GM12878 (cell line): Measurements from ENCODE around the gene POMT2. TPM values are rescaled to one million over a fixed set of nuclear protein-coding genes. Genes with fewer than 3 reads are reported as not detected.

Experiments
- ATAC-seq: fragments of 200-7000 bp; cut with Tn5 transposase; 3 replicates; pipeline ENCODE4 v1.9.1; 2020; ENCODE audit warnings: mild to moderate bottlenecking, moderate library complexity
- BruUV-seq: library from RNA; stranded (reverse); fragments of 400-500 nt; replicated peaks from 2 replicates; lab custom pipeline; 2021; lab: Mats Ljungman, UMichigan
- CTCF ChIA-PET: fragments of 300-600 bp; sonication (Branson Sonifier 250); formaldehyde crosslinking; extraction: SDS; loops from one replicate; lab custom pipeline; 2021; ENCODE audit warnings: inconsistent platforms; lab: Yijun Ruan, JAX
- POLR2A ChIA-PET: fragments of 350-600 bp; formaldehyde crosslinking; extraction: SDS; loops from one replicate; lab custom pipeline; 2021; ENCODE audit warnings: inconsistent platforms; lab: Charles Lee
- RAD21 ChIA-PET: fragments of 300-600 bp; sonication (Branson Sonifier 250); formaldehyde crosslinking; loops from one replicate; lab custom pipeline; 2023; ENCODE audit warnings: antibody characterized with exemption; ENCODE audit not compliant: unreplicated experiment; lab: Charles Lee
- SMC1A ChIA-PET: fragments of 300-600 bp; sonication (Branson Sonifier 250); formaldehyde crosslinking; loops from one replicate; lab custom pipeline; 2023; ENCODE audit not compliant: unreplicated experiment, uncharacterized antibody; lab: Charles Lee
- DNase-seq: peaks from one replicate; pipeline ENCODE4 v3.0.0-alpha.2; 2011; ENCODE audit warnings: low read depth, low spot score
- FAIRE-seq: peaks from 3 replicates; lab custom pipeline; 2011; peaks lifted over from hg19 to GRCh38; lab: Jason Lieb, UNC
- H2AFZ ChIP-seq: 2 replicates; pipeline ENCODE4 v1.6.0; 2011; ENCODE audit warnings: low read depth, low read length, control low read depth; ENCODE audit not compliant: control insufficient read depth
- H3K27ac ChIP-seq: 2 replicates; pipeline ENCODE4 v1.5.1; 2011; ENCODE audit warnings: control low read depth; ENCODE audit not compliant: control insufficient read depth, insufficient read depth
- H3K27me3 ChIP-seq, 2 experiments: replicated peaks in 1 of 2; 2 replicates each; pipeline versions ENCODE4 v1.6.0 to v1.6.1; 2011; ENCODE audit warnings: low read length in 1 of 2; ENCODE audit not compliant: control insufficient read depth in 2 of 2, insufficient read depth in 2 of 2
- H3K36me3 ChIP-seq, 2 experiments: 2 replicates each; pipeline ENCODE4 v1.5.1; 2011; ENCODE audit warnings: low read length in 1 of 2; ENCODE audit not compliant: control insufficient read depth in 2 of 2, insufficient read depth in 2 of 2
- H3K4me1 ChIP-seq: 2 replicates; pipeline ENCODE4 v1.6.1; 2011; ENCODE audit warnings: mild to moderate bottlenecking, low read length, moderate library complexity, mixed read lengths; ENCODE audit not compliant: control insufficient read depth, insufficient read depth
- H3K4me2 ChIP-seq: 2 replicates; pipeline ENCODE4 v1.6.0; 2011; ENCODE audit warnings: control low read depth; ENCODE audit not compliant: control insufficient read depth, insufficient read depth
- H3K4me3 ChIP-seq: fragments of 200-600 bp; sonication (generic); 2 replicates; pipeline ENCODE4 v1.5.1; 2016
- H3K79me2 ChIP-seq: 2 replicates; pipeline ENCODE4 v1.6.0; 2011; ENCODE audit warnings: low read length; ENCODE audit not compliant: control insufficient read depth, insufficient read depth
- H3K9ac ChIP-seq: 2 replicates; pipeline ENCODE4 v1.8.0; 2011; ENCODE audit warnings: low read length, control low read depth, mixed read lengths; ENCODE audit not compliant: control insufficient read depth, insufficient read depth
- H3K9me3 ChIP-seq: replicated peaks from 3 replicates; pipeline ENCODE4 v1.5.1; 2011; ENCODE audit warnings: mild to moderate bottlenecking, low read length; ENCODE audit not compliant: control insufficient read depth, insufficient read depth
- H4K20me1 ChIP-seq: 2 replicates; pipeline ENCODE4 v1.6.0; 2011; ENCODE audit not compliant: control insufficient read depth, insufficient read depth
- BCL3 ChIP-seq: IDR thresholded peaks from 2 replicates; pipeline ENCODE4 v1.6.1; 2011; ENCODE audit warnings: borderline replicate concordance, low read depth, mild to moderate bottlenecking, moderate library complexity, low read length; ENCODE audit not compliant: insufficient read depth, poor library complexity, severe bottlenecking
- EGR1 ChIP-seq, 2 experiments: IDR thresholded peaks; 1 replicate in 1 of 2; 2 replicates in 1 of 2; pipeline ENCODE4 v1.6.1; 2011 to 2012; ENCODE audit warnings: low read depth in 2 of 2, low read length in 2 of 2, borderline replicate concordance in 1 of 2, mild to moderate bottlenecking in 1 of 2, moderate library complexity in 1 of 2
- IRF3 ChIP-seq: fragments of 450-650 bp; IDR thresholded peaks from 2 replicates; pipeline ENCODE4 v1.6.1; 2014; ENCODE audit warnings: mild to moderate bottlenecking
- KLF5 ChIP-seq: fragments of 450-650 bp; IDR thresholded peaks from 2 replicates; pipeline ENCODE4 v1.6.1; 2014; ENCODE audit warnings: mild to moderate bottlenecking; ENCODE audit not compliant: partially characterized antibody
- MEF2A ChIP-seq: IDR thresholded peaks from 2 replicates; pipeline ENCODE4 v1.6.1; 2011; ENCODE audit warnings: low read depth, mild to moderate bottlenecking, low read length, moderate library complexity; ENCODE audit not compliant: insufficient read depth
- PRDM15 ChIP-seq: fragments of 450-650 bp; formaldehyde crosslinking; IDR thresholded peaks from 2 replicates; pipeline ENCODE4 v1.4.0; 2020; ENCODE audit warnings: mild to moderate bottlenecking, moderate library complexity
- USF1 ChIP-seq: IDR thresholded peaks from 2 replicates; pipeline ENCODE4 v1.6.1; 2011; ENCODE audit warnings: borderline replicate concordance, low read depth, mild to moderate bottlenecking, moderate library complexity, mixed read lengths, low read length; ENCODE audit not compliant: insufficient read depth; ENCODE audit errors: extremely low read length
- ZNF24 ChIP-seq: fragments of 450-650 bp; IDR thresholded peaks from 2 replicates; pipeline ENCODE4 v1.6.1; 2017; ENCODE audit warnings: antibody characterized with exemption, mild to moderate bottlenecking
- ZNF274 ChIP-seq: IDR thresholded peaks from one replicate; pipeline ENCODE4 v1.8.0; 2011; ENCODE audit not compliant: insufficient read length, insufficient read depth
- WGBS: methylation state at CpG from one replicate; pipeline ENCODE4 v1.1.6; 2016; ENCODE audit warnings: low lambda C conversion rate; ENCODE audit not compliant: insufficient replicate concordance, insufficient coverage; ENCODE audit errors: missing lambda C conversion rate; 5-methylcytosine and 5-hydroxymethylcytosine counted together
- in situ Hi-C: fragments of 300-500 bp; cut with MboI; formaldehyde crosslinking; loops from 9 replicates; pipeline ENCODE4 v1.14.3; 2018; ENCODE audit warnings: mixed read lengths
- intact Hi-C: fragments of 100-400 bp; cut with micrococcal nuclease; formaldehyde crosslinking; loops from one replicate; pipeline ENCODE4 v1.14.2; 2022; ENCODE audit not compliant: unreplicated experiment
- polyA plus RNA-seq, 11 experiments: library from polyadenylated mRNA; depleted of rRNA in 4 of 11; unstranded in 6 of 11; stranded (reverse) in 5 of 11; fragments of >200 nt; fragmentation: Nextera tagmentation in 4 of 11; fragmentation: Illumina TruSeq in 1 of 11; extraction: Ambion mirVana in 4 of 11; extraction: Trizol in 1 of 11; gene quantifications; 1 replicate in 1 of 11; 2 replicates in 10 of 11; pipeline versions ENCODE4 v1.2.1 to v1.2.3, GENCODE V29; 2011 to 2016; ENCODE audit warnings: inconsistent platforms in 2 of 11, missing spikeins in 2 of 11, low read depth in 1 of 11
- total RNA-seq, 4 experiments: library from RNA; depleted of rRNA in 3 of 4; stranded (reverse); fragments of >200 nt in 3 of 4; fragmentation: Illumina TruSeq in 1 of 4; extraction: Trizol in 1 of 4; gene quantifications; 2 replicates each; pipeline versions ENCODE4 v1.2.1 to v1.2.3, GENCODE V29; 2013 to 2021
- TF ChIP-seq, protein P1 (sequence below): fragments of 450-650 bp; formaldehyde crosslinking; IDR thresholded peaks from 2 replicates; pipeline ENCODE4 v1.4.0; 2022; ENCODE audit warnings: mild to moderate bottlenecking, moderate library complexity

Gene POMT2
- total and polyA plus RNA-seq, 10 of the 15 experiments (the other 5 are each of a cell fraction or from before 2014, with no cell fraction given) = 0.23 to 13.9 (median 6.5) TPM

GRCh38 chr14:77284066-77284465 lies 36.6 kb downstream of the POMT2 start:
- Histone ChIP-seq H4K20me1 (no peaks in the 10 kb centered on the region), H3K4me2 (no peak overlapping the region), H3K27ac (no peak overlapping the region), H3K27me3 (no peaks in the 10 kb centered on the region), H3K9me3 (no peaks in the 10 kb centered on the region), H3K4me1 (no peaks in the 10 kb centered on the region), H3K79me2 (no peaks in the 10 kb centered on the region), H3K4me3 (no peak overlapping the region), H3K9ac (no peak overlapping the region), H3K36me3 (peaks cover 1 to 7% of the 10 kb centered on the region in 2 experiments; a peak in 3 of 4 replicates), H2AFZ (no peak overlapping the region)
- in situ Hi-C loops = no loop called here
- 44% methylated on average over 4 of the region's 4 CpGs for WGBS
- ChIA-PET POLR2A (no interaction called here), RAD21 (no interaction called here), CTCF (interaction anchor here (0.8 to 1.7 kb wide), 3 partner anchors 12 to 32 kb away, joined by 3 to 5 read pairs (median 3); no protein-coding TSS in a partner anchor), SMC1A (interaction anchor here (0.8 kb wide), 1 partner anchor 30 kb away, joined by 3 read pairs; no protein-coding TSS in a partner anchor)
- no peak for DNase-seq
- intact Hi-C loops = no loop called here
- FAIRE-seq = no peak
- BruUV-seq = no TSS peak
- ATAC-seq = no peak
- no peak for TF ChIP-seq IRF3
- no peak for TF ChIP-seq MEF2A
- TF ChIP-seq EGR1 (IDR thresholded peaks at IDR 0.05; ENCODE audit: borderline replicate concordance in 1 of 2, low read depth in 2 of 2, low read length in 2 of 2) = no peak
- TF ChIP-seq USF1 = no peak
- no peak for TF ChIP-seq ZNF274
- TF ChIP-seq BCL3 = no peak
- no peak for TF ChIP-seq ZNF24
- TF ChIP-seq KLF5 = no peak
- TF ChIP-seq, protein P1, sequence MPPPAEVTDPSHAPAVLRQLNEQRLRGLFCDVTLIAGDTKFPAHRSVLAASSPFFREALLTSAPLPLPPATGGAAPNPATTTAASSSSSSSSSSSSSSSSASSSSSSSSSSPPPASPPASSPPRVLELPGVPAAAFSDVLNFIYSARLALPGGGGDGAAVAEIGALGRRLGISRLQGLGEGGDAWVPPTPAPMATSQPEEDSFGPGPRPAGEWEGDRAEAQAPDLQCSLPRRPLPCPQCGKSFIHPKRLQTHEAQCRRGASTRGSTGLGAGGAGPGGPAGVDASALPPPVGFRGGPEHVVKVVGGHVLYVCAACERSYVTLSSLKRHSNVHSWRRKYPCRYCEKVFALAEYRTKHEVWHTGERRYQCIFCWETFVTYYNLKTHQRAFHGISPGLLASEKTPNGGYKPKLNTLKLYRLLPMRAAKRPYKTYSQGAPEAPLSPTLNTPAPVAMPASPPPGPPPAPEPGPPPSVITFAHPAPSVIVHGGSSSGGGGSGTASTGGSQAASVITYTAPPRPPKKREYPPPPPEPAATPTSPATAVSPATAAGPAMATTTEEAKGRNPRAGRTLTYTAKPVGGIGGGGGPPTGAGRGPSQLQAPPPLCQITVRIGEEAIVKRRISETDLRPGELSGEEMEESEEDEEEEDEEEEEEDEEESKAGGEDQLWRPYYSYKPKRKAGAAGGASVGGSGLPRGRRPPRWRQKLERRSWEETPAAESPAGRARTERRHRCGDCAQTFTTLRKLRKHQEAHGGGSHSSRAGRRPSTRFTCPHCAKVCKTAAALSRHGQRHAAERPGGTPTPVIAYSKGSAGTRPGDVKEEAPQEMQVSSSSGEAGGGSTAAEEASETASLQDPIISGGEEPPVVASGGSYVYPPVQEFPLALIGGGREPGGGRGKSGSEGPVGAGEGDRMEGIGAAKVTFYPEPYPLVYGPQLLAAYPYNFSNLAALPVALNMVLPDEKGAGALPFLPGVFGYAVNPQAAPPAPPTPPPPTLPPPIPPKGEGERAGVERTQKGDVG (CRISPR knock-in tag) = no peak
- no peak for TF ChIP-seq PRDM15
